ENCODE data around the gene PCDHB8.
"Not testable (repeated sequence)": the region's sequence is repeated elsewhere in the genome, so short reads cannot be mapped to it uniquely, and the experiment has no call there.

PCDHB8 gene

DNA sequence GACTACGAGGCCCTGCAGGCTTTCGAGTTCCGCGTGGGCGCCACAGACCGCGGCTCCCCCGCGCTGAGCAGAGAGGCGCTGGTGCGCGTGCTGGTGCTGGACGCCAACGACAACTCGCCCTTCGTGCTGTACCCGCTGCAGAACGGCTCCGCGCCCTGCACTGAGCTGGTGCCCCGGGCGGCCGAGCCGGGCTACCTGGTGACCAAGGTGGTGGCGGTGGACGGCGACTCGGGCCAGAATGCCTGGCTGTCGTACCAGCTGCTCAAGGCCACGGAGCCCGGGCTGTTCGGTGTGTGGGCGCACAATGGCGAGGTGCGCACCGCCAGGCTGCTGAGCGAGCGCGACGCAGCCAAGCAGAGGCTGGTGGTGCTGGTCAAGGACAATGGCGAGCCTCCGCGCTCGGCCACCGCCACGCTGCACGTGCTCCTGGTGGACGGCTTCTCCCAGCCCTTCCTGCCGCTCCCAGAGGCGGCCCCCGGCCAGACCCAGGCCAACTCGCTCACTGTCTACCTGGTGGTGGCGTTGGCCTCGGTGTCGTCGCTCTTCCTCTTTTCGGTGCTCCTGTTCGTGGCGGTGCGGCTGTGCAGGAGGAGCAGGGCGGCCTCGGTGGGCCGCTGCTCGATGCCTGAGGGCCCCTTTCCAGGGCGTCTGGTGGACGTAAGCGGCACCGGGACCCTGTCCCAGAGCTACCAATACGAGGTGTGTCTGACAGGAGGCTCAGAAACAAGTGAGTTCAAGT lies 6.7 kb downstream of the PCDHB8 start:
- DNase-seq, result not testable (repeated sequence)

DNA sequence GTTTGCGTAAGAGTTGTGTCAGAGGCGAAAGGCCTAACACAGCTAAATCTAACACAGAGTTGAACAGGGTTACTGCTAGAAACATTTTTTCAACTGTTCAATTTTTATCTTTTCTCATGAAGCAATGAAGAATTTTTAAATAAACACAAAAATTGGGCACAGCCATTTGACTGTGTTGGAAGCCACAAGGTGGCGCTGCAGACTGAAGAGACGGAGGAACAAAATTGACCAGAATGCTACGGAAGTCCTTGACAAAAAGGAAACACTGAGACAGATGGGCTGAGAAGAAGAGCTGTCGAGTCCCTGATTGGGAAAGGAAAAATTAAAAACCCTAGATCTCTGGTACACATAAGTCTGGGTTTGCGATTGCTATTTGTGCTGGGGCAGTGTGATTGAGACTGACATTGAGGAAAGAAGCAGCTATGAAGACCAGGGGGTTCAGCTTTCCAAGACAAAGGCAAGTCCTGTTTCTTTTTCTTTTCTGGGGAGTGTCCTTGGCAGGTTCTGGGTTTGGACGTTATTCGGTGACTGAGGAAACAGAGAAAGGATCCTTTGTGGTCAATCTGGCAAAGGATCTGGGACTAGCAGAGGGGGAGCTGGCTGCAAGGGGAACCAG lies 9.4 kb downstream of the PCDHB8 start, which contains the start of gene PCDHB9:
PCDHB9 (plus strand) TSS at position 265 of the 616 bp plus-strand sequence; CDS start at position 423, 158 bp downstream.
- no peak for DNase-seq

DNA sequence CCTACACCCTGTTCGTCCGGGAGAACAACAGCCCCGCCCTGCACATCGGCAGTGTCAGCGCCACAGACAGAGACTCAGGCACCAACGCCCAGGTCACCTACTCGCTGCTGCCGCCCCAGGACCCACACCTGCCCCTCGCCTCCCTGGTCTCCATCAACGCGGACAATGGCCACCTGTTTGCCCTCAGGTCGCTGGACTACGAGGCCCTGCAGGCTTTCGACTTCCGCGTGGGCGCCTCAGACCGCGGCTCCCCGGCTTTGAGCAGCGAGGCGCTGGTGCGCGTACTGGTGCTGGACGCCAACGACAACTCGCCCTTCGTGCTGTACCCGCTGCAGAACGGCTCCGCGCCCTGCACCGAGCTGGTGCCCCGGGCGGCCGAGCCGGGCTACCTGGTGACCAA lies 11.1 kb downstream of the PCDHB8 start:
- not testable (repeated sequence) for DNase-seq

DNA sequence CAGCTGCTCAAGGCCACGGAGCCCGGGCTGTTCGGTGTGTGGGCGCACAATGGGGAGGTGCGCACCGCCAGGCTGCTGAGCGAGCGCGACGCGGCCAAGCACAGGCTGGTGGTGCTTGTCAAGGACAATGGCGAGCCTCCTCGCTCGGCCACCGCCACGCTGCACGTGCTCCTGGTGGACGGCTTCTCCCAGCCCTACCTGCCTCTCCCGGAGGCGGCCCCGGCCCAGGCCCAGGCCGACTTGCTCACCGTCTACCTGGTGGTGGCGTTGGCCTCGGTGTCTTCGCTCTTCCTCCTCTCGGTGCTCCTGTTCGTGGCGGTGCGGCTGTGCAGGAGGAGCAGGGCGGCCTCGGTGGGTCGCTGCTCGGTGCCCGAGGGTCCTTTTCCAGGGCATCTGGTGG lies 11.5 kb downstream of the PCDHB8 start:
- not testable (repeated sequence) for DNase-seq

DNA sequence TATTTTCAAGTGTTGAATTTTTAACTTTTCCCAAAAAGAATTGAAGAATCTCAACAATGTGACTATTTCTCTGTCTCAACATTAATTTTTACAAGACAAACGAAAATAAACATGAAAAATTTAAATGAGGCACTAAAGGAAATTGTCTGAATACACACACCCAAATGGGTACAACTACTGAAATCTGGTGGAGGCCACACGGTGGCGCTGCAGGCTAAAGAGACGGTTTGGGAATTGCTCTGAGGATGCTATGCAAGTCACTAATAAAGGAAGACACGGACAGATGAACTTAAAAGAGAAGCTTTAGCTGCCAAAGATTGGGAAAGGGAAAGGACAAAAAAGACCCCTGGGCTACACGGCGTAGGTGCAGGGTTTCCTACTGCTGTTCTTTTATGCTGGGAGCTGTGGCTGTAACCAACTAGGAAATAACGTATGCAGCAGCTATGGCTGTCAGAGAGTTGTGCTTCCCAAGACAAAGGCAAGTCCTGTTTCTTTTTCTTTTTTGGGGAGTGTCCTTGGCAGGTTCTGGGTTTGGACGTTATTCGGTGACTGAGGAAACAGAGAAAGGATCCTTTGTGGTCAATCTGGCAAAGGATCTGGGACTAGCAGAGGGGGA lies 14.6 kb downstream of the PCDHB8 start, which contains the start of gene PCDHB10:
PCDHB10 (plus strand) TSS at position 244 of the 616 bp plus-strand sequence; CDS start at position 444, 200 bp downstream.
- no peak for DNase-seq

DNA sequence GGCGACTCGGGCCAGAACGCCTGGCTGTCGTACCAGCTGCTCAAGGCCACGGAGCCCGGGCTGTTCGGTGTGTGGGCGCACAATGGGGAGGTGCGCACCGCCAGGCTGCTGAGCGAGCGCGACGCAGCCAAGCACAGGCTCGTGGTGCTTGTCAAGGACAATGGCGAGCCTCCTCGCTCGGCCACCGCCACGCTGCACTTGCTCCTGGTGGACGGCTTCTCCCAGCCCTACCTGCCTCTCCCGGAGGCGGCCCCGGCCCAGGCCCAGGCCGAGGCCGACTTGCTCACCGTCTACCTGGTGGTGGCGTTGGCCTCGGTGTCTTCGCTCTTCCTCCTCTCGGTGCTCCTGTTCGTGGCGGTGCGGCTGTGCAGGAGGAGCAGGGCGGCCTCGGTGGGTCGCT lies 16.7 kb downstream of the PCDHB8 start:
- not testable (repeated sequence) for DNase-seq

DNA sequence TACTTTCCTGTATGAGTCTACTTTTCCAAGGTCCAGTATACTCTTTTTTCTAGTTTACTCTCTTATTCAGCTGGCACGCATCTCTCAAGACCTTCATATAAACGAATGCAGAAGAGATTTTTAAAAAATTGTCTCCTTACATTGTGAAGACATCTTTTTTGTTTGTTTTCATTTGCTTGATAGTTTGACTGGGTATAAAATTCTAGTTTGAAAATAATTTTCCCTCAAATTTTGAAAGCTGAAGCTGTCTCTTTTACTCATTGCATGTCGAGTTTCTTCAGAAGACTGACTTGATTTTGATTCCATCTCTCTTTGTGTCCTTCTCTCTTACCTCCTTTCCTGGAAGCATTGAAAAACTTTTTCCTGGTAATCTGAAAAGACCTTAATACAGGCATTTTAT lies 18.8 kb downstream of the PCDHB8 start:
- no peak for DNase-seq

DNA sequence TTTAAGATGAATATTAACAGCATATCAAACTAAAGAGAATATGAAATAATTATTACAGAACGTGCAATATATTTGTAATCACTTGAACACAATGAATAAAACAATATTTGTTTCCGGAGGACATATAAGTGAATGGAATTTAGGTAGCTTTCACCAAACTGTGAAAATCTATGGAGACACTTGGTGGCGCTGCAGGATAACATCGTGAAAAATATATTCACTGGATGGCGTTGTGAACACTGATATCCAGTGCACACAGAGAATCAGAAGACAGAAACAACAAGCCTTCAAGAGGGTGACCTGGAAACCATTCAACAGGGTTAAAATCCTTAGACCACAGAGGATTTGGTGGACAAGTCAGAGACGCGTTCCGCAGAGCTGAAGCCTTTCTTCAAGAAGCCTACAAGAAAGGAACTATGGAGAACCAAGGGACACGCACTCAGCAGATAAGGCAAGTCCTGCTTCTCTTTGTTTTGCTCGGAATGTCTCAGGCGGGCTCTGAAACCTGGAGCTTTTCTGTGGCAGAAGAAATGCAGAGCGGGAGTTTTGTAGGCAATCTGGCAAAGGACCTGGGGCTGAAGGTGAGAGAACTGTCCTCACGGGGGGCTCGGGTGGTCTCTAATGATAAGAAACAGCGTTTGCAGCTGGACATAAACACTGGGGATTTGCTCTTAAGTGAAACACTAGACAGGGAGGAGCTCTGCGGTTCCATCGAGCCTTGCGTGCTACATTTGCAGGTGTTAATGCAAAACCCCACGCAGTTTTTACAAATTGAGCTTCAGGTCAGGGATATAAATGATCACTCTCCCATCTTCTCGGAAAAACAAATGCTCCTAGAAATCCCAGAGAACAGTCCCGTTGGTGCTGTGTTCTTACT lies 22.0 kb downstream of the PCDHB8 start, which contains the start of gene PCDHB11:
PCDHB11 (plus strand) TSS at position 269 of the 877 bp plus-strand sequence; CDS start at position 417, 148 bp downstream.
- no peak for DNase-seq

DNA sequence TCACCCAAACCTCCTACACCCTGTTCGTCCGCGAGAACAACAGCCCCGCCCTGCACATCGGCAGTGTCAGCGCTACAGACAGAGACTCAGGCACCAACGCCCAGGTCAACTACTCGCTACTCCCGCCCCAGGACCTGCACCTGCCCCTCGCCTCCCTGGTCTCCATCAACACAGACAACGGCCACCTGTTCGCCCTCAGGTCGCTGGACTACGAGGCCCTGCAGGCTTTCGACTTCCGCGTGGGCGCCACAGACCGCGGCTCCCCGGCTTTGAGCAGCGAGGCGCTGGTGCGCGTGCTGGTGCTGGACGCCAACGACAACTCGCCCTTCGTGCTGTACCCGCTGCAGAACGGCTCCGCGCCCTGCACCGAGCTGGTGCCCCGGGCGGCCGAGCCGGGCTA lies 23.5 kb downstream of the PCDHB8 start:
- not testable (repeated sequence) for DNase-seq

DNA sequence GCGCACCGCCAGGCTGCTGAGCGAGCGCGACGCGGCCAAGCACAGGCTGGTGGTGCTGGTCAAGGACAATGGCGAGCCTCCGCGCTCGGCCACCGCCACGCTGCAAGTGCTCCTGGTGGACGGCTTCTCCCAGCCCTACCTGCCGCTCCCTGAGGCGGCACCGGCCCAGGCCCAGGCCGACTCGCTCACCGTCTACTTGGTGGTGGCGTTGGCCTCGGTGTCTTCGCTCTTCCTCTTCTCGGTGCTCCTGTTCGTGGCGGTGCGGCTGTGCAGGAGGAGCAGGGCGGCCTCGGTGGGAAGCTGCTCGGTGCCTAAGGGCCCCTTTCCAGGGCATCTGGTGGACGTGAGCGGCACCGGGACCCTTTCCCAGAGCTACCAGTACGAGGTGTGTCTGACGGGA lies 24.1 kb downstream of the PCDHB8 start:
- not testable (repeated sequence) for DNase-seq

DNA sequence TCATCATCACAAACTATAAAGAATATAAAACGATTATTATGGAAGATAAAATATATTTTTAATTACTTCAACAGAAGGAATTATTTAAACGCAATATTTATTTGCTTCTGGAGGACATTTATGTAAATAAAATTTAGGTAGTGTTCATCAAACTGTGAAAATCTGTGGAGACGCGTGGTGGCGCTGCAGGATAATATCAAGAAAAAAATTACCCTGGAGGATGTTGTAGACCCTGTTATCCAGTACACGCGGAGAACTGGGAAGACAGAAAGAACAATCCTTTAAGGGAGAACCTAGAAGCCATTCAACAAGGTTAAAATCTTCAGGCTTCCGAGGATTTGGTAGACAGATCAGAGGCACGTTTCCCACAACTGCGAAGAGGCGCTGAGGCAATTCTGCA lies 30.9 kb downstream of the PCDHB8 start, which contains the start of gene PCDHB12:
PCDHB12 (plus strand) TSS at position 242 of the 400 bp plus-strand sequence. CDS start 189 bp downstream, outside the sequence.
- DNase-seq, result no peak

DNA sequence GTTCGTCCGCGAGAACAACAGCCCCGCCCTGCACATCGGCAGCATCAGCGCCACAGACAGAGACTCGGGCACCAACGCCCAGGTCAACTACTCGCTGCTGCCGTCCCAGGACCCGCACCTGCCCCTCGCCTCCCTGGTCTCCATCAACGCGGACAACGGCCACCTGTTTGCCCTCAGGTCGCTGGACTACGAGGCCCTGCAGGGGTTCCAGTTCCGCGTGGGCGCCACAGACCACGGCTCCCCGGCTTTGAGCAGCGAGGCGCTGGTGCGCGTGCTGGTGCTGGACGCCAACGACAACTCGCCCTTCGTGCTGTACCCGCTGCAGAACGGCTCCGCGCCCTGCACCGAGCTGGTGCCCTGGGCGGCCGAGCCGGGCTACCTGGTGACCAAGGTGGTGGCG lies 32.7 kb downstream of the PCDHB8 start:
- DNase-seq, result not testable (repeated sequence)

DNA sequence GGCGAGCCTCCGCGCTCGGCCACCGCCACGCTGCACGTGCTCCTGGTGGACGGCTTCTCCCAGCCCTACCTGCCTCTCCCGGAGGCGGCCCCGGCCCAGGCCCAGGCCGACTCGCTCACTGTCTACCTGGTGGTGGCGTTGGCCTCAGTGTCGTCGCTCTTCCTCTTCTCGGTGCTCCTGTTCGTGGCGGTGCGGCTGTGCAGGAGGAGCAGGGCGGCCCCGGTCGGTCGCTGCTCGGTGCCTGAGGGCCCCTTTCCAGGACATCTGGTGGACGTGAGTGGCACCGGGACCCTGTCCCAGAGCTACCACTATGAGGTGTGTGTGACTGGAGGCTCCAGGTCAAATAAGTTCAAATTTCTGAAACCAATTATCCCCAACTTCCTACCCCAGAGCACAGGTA lies 33.3 kb downstream of the PCDHB8 start:
- DNase-seq, result not testable (repeated sequence)

DNA sequence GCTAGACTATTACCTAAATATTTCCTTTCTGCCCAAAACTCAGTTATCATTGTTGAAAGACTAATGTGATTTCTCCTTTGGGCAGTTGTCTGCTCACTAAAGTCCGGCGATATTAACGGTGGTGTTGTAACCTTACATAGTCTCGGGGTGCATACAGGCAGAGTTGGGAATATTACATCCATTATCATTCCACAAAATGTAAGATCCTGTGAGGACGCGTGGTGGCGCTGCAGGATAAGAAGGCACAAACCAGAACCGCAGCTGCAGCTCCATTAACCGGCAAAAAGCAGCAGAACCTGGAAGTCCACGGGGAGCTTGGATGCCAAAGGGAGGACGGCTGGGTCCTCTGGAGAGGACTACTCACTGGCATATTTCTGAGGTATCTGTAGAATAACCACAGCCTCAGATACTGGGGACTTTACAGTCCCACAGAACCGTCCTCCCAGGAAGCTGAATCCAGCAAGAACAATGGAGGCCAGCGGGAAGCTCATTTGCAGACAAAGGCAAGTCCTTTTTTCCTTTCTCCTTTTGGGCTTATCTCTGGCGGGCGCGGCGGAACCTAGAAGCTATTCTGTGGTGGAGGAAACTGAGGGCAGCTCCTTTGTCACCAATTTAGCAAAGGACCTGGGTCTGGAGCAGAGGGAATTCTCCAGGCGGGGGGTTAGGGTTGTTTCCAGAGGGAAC lies 36.2 kb downstream of the PCDHB8 start, which contains the start of gene PCDHB13:
PCDHB13 (plus strand) TSS at position 264 of the 684 bp plus-strand sequence; CDS start at position 469, 205 bp downstream.
- DNase-seq, result not testable (repeated sequence)

DNA sequence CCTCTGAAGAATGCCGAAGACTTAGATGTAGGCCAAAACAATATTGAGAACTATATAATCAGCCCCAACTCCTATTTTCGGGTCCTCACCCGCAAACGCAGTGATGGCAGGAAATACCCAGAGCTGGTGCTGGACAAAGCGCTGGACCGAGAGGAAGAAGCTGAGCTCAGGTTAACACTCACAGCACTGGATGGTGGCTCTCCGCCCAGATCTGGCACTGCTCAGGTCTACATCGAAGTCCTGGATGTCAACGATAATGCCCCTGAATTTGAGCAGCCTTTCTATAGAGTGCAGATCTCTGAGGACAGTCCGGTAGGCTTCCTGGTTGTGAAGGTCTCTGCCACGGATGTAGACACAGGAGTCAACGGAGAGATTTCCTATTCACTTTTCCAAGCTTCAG lies 37.0 kb downstream of the PCDHB8 start:
- not testable (repeated sequence) for DNase-seq

DNA sequence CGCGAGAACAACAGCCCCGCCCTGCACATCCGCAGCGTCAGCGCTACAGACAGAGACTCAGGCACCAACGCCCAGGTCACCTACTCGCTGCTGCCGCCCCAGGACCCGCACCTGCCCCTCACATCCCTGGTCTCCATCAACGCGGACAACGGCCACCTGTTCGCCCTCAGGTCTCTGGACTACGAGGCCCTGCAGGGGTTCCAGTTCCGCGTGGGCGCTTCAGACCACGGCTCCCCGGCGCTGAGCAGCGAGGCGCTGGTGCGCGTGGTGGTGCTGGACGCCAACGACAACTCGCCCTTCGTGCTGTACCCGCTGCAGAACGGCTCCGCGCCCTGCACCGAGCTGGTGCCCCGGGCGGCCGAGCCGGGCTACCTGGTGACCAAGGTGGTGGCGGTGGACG lies 37.9 kb downstream of the PCDHB8 start:
- DNase-seq, result not testable (repeated sequence)

DNA sequence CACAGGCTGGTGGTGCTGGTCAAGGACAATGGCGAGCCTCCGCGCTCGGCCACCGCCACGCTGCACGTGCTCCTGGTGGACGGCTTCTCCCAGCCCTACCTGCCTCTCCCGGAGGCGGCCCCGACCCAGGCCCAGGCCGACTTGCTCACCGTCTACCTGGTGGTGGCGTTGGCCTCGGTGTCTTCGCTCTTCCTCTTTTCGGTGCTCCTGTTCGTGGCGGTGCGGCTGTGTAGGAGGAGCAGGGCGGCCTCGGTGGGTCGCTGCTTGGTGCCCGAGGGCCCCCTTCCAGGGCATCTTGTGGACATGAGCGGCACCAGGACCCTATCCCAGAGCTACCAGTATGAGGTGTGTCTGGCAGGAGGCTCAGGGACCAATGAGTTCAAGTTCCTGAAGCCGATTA lies 38.4 kb downstream of the PCDHB8 start:
- DNase-seq, result not testable (repeated sequence)

DNA sequence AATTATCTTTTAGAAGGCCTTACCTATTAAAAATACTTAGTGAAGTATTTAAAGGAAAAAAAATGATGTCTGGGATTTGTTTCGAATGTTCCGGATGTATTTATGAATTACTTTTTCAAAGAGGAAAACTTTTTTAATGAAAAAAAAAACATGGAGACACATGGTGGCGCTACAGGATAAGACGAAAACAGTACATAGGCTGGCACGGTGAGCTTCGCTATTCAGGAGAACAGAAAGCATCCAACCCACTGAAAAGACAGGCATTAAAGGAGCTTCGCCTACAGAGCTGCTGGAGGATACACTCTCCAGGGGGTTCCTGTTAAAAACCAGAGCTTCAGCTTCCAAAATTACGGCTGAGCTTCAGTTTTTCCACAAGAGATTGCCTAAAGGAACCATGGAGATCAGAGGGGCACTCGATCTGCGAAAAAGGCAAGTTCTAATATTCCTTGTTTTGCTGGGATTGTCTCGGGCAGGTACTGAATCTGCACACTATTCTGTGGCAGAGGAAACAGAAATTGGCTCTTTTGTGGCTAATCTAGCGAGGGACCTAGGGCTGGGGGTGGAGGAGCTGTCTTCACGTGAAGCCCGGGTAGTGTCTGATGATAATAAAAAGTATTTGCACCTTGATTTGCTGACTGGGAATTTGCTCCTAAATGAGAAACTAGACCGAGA lies 45.7 kb downstream of the PCDHB8 start, which contains the start of gene PCDHB14:
PCDHB14 (plus strand) TSS at position 232 of the 672 bp plus-strand sequence; CDS start at position 395, 163 bp downstream.
- no peak for DNase-seq

DNA sequence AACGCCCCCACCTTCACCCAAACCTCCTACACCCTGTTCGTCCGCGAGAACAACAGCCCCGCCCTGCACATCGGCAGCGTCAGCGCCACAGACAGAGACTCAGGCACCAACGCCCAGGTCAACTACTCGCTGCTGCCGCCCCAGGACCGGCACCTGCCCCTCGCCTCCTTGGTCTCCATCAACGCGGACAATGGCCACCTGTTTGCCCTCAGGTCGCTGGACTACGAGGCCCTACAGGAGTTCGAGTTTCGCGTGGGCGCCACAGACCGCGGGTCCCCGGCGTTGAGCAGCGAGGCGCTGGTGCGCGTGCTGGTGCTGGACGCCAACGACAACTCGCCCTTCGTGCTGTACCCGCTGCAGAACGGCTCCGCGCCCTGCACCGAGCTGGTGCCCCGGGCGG lies 47.3 kb downstream of the PCDHB8 start:
- DNase-seq, result not testable (repeated sequence)

DNA sequence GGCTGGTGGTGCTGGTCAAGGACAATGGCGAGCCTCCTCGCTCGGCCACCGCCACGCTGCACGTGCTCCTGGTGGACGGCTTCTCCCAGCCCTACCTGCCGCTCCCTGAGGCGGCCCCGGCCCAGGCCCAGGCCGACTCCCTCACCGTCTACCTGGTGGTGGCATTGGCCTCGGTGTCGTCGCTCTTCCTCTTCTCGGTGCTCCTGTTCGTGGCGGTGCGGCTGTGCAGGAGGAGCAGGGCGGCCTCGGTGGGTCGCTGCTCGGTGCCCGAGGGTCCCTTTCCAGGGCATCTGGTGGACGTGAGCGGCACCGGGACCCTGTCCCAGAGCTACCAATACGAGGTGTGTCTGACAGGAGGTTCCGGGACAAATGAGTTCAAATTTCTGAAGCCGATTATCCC lies 47.8 kb downstream of the PCDHB8 start:
- DNase-seq, result not testable (repeated sequence)
